ENCODE results near the gene LRRC55.
"Not testable (repeated sequence)": the region's sequence is repeated elsewhere in the genome, so short reads cannot be mapped to it uniquely, and the experiment has no call there.

The LRRC55 gene

GRCh38 chr11:57162179-57162898 lies 19.4 kb upstream of the LRRC55 start:
- H3K79me1 ChIP-seq (ENCODE audit: low read length): no peaks in the 10 kb centered on the region
- no peak for DNase-seq
- WGBS (ENCODE audit: extremely low coverage, insufficient coverage, low lambda C conversion rate): no CpG with 5 or more reads among the region's 6 CpGs

GRCh38 chr11:57163160-57163868 lies 18.4 kb upstream of the LRRC55 start:
- no peaks in the 10 kb centered on the region for H3K36me3 ChIP-seq (ENCODE audit: control insufficient read depth, insufficient read depth, low read length)
- H3K27ac ChIP-seq (ENCODE audit: low read depth, low read length): no peak overlapping the region
- no peak overlapping the region for H3K4ac ChIP-seq (ENCODE audit: low read depth, low read length)
- no peak overlapping the region for H2BK120ac ChIP-seq (ENCODE audit: low read depth, low read length)
- H3K27me3 ChIP-seq (ENCODE audit: insufficient read depth, low read length, poor library complexity): no peaks in the 10 kb centered on the region
- H3K9ac ChIP-seq (ENCODE audit: low read length): no peak overlapping the region
- H2BK15ac ChIP-seq (replicated peaks; ENCODE audit: low read depth): no peak overlapping the region
- H3K56ac ChIP-seq (ENCODE audit: low read length): no peak overlapping the region
- H2BK5ac ChIP-seq (ENCODE audit: low read length): no peak overlapping the region
- H3K4me3 ChIP-seq (ENCODE audit: low read length): no peak overlapping the region
- no peaks in the 10 kb centered on the region for H3K79me2 ChIP-seq (ENCODE audit: control insufficient read depth, insufficient read depth, low read length)
- H3K23ac ChIP-seq (ENCODE audit: low read length): no peak overlapping the region
- peaks cover 3% of the 10 kb centered on the region for H3K4me1 ChIP-seq (ENCODE audit: control insufficient read depth, low read depth, low read length)
- H3K18ac ChIP-seq (ENCODE audit: low read length): no peak overlapping the region
- H3K4me2 ChIP-seq (ENCODE audit: low read length): no peak overlapping the region
- no peak overlapping the region for H4K5ac ChIP-seq (ENCODE audit: low read length)
- no peak overlapping the region for H4K8ac ChIP-seq (ENCODE audit: low read depth, low read length)
- no CpG with 5 or more reads among the region's 6 CpGs for WGBS (ENCODE audit: extremely low coverage, insufficient coverage, low lambda C conversion rate)
- H2AK5ac ChIP-seq (ENCODE audit: low read length): no peak overlapping the region
- DNase-seq: no peak
- no peaks in the 10 kb centered on the region for H3K79me1 ChIP-seq (ENCODE audit: low read length)

More at GRCh38 chr11:57162179-57162898, 19.4 kb upstream of the LRRC55 start:
- no peak overlapping the region for H3K4ac ChIP-seq (ENCODE audit: low read depth, low read length)
- H3K56ac ChIP-seq (ENCODE audit: low read length): no peak overlapping the region
- H3K27ac ChIP-seq (ENCODE audit: low read depth, low read length): no peak overlapping the region
- H3K4me1 ChIP-seq (ENCODE audit: control insufficient read depth, low read depth, low read length): peaks cover 5% of the 10 kb centered on the region
- H3K4me3 ChIP-seq (ENCODE audit: low read length): no peak overlapping the region
- no peaks in the 10 kb centered on the region for H3K36me3 ChIP-seq (ENCODE audit: control insufficient read depth, insufficient read depth, low read length)
- no peak overlapping the region for H3K18ac ChIP-seq (ENCODE audit: low read length)
- no peak overlapping the region for H2BK15ac ChIP-seq (replicated peaks; ENCODE audit: low read depth)
- H3K23ac ChIP-seq (ENCODE audit: low read length): no peak overlapping the region
- H3K79me2 ChIP-seq (ENCODE audit: control insufficient read depth, insufficient read depth, low read length): no peaks in the 10 kb centered on the region
- H2AK5ac ChIP-seq (ENCODE audit: low read length): no peak overlapping the region
- no peak overlapping the region for H2BK5ac ChIP-seq (ENCODE audit: low read length)
- no peak overlapping the region for H3K9ac ChIP-seq (ENCODE audit: low read length)
- H3K4me2 ChIP-seq (ENCODE audit: low read length): no peak overlapping the region
- no peak overlapping the region for H4K8ac ChIP-seq (ENCODE audit: low read depth, low read length)
- H4K5ac ChIP-seq (ENCODE audit: low read length): no peak overlapping the region
- H3K27me3 ChIP-seq (ENCODE audit: insufficient read depth, low read length, poor library complexity): no peaks in the 10 kb centered on the region
- no peak overlapping the region for H2BK120ac ChIP-seq (ENCODE audit: low read depth, low read length)

DNA sequence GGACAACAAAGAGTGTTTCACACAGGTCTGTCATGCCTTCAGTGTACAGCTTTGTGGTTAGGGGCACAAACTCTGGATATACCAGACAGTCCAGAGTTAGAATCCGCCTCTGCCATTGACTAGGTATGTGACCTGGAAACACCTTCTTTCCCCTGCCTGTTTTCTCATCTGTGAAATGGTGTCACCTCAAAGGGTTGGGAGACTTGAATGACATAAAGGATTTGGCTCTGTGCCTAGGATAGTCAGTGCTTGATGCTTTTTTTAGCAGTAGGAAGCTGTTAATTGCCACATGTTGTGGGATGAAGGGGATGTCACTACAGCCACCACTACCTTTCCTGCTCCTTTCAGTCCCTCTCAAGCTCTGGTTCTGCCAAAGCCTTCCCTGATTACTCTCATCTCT lies 17.4 kb upstream of the LRRC55 start:
- WGBS (ENCODE audit: extremely low coverage, insufficient coverage, low lambda C conversion rate): no CpG with 5 or more reads among the region's 1 CpG

DNA sequence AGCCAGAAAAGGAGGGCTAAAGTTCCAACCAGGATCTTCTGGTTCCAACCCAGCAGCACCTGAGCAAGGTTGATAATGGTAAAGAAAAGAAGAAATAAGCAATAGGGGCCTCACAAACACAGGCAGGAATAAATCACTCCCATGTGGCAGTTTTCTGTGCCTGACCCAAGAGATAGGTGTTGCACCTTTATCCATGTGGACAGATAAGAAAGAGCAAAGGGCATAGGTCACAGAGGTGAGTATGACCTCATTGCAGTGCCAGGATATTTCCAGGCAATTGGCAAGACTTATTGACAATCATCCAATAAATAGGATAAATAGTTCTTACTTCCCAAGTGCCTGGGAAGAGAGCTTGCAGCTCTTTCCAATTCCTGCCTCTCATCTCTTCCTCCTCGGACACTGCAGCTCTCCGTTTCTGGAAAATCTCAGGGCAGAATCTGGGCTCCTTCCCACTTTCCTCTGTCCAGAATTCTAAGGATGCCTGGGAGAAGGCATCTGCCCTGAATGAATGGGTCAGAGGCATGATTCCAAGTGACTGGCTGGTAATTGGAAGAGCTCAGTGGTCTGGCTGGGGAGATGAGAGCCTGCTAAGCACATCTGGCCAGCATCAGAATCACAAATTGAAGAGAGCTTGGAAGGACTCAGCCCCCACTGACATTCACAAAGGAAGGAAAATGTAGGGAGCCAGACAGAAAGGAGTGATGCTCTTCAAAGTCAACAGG lies 14.5 kb upstream of the LRRC55 start:
- no peak overlapping the region for H3K23ac ChIP-seq (ENCODE audit: low read length)
- no peaks in the 10 kb centered on the region for H3K79me2 ChIP-seq (ENCODE audit: control insufficient read depth, insufficient read depth, low read length)
- H3K4me1 ChIP-seq (ENCODE audit: control insufficient read depth, low read depth, low read length): no peaks in the 10 kb centered on the region
- no peak overlapping the region for H2BK5ac ChIP-seq (ENCODE audit: low read length)
- WGBS (ENCODE audit: extremely low coverage, insufficient coverage, low lambda C conversion rate): no CpG with 5 or more reads among the region's 2 CpGs
- H3K9ac ChIP-seq (ENCODE audit: low read length): no peak overlapping the region
- H2BK120ac ChIP-seq (ENCODE audit: low read depth, low read length): no peak overlapping the region
- no peak overlapping the region for H4K5ac ChIP-seq (ENCODE audit: low read length)
- no peak overlapping the region for H3K27ac ChIP-seq (ENCODE audit: low read depth, low read length)
- H3K18ac ChIP-seq (ENCODE audit: low read length): no peak overlapping the region
- no peaks in the 10 kb centered on the region for H3K79me1 ChIP-seq (ENCODE audit: low read length)
- H3K4ac ChIP-seq (ENCODE audit: low read depth, low read length): no peak overlapping the region
- H3K36me3 ChIP-seq (ENCODE audit: control insufficient read depth, insufficient read depth, low read length): no peaks in the 10 kb centered on the region
- no peak overlapping the region for H2AK5ac ChIP-seq (ENCODE audit: low read length)
- H3K4me3 ChIP-seq (ENCODE audit: low read length): no peak overlapping the region
- H3K4me2 ChIP-seq (ENCODE audit: low read length): no peak overlapping the region
- H2BK15ac ChIP-seq (replicated peaks; ENCODE audit: low read depth): no peak overlapping the region
- no peaks in the 10 kb centered on the region for H3K27me3 ChIP-seq (ENCODE audit: insufficient read depth, low read length, poor library complexity)
- no peak for DNase-seq
- H4K8ac ChIP-seq (ENCODE audit: low read depth, low read length): no peak overlapping the region
- no peak overlapping the region for H3K56ac ChIP-seq (ENCODE audit: low read length)

More for the DNA sequence above, 17.4 kb upstream of the LRRC55 start:
- H3K4me1 ChIP-seq (ENCODE audit: control insufficient read depth, low read depth, low read length): peaks cover 3% of the 10 kb centered on the region
- H3K23ac ChIP-seq (ENCODE audit: low read length): no peak overlapping the region
- H3K4me2 ChIP-seq (ENCODE audit: low read length): no peak overlapping the region
- no peak overlapping the region for H3K56ac ChIP-seq (ENCODE audit: low read length)
- no peak overlapping the region for H4K5ac ChIP-seq (ENCODE audit: low read length)
- H3K36me3 ChIP-seq (ENCODE audit: control insufficient read depth, insufficient read depth, low read length): no peaks in the 10 kb centered on the region
- no peak overlapping the region for H2BK5ac ChIP-seq (ENCODE audit: low read length)
- H3K4ac ChIP-seq (ENCODE audit: low read depth, low read length): no peak overlapping the region
- no peak overlapping the region for H3K27ac ChIP-seq (ENCODE audit: low read depth, low read length)
- H4K8ac ChIP-seq (ENCODE audit: low read depth, low read length): no peak overlapping the region
- no peaks in the 10 kb centered on the region for H3K27me3 ChIP-seq (ENCODE audit: insufficient read depth, low read length, poor library complexity)
- no peaks in the 10 kb centered on the region for H3K79me2 ChIP-seq (ENCODE audit: control insufficient read depth, insufficient read depth, low read length)
- no peak for DNase-seq
- no peak overlapping the region for H3K18ac ChIP-seq (ENCODE audit: low read length)
- no peak overlapping the region for H2AK5ac ChIP-seq (ENCODE audit: low read length)
- no peak overlapping the region for H2BK120ac ChIP-seq (ENCODE audit: low read depth, low read length)
- no peak overlapping the region for H3K4me3 ChIP-seq (ENCODE audit: low read length)
- no peak overlapping the region for H2BK15ac ChIP-seq (replicated peaks; ENCODE audit: low read depth)
- no peak overlapping the region for H3K9ac ChIP-seq (ENCODE audit: low read length)
- no peaks in the 10 kb centered on the region for H3K79me1 ChIP-seq (ENCODE audit: low read length)

DNA sequence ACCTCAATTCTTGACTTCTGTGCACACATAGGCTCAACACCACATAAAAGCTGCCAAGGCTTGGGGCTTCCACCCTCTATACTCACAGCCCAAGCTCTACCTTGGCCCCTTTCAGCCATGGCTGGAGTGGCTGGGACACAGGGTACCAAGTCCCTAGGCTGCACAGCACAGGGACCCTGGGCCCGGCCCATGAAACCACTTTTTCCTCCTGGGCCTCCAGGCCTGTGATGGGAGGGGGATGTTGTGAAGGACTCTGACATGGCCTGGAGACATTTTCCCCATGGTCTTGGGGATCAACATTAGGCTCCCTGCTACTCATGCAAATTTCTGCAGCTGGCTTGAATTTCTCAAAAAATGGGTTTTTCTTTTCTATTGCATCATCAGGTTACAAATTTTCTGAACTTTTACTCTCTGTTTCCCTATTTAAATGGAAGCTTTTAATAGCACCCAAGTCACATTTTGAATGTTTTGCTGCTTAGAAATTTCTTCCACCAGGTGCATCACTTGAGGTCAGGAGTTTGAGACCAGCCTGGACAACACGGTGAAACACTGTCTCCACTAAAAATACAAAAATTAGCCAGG lies 11.9 kb upstream of the LRRC55 start:
- not testable (repeated sequence) for H3K79me2 ChIP-seq (ENCODE audit: control insufficient read depth, insufficient read depth, low read length); H3K56ac ChIP-seq (ENCODE audit: low read length); H3K23ac ChIP-seq (ENCODE audit: low read length); H2BK5ac ChIP-seq (ENCODE audit: low read length); H4K5ac ChIP-seq (ENCODE audit: low read length); H3K79me1 ChIP-seq (ENCODE audit: low read length); H3K27me3 ChIP-seq (ENCODE audit: insufficient read depth, low read length, poor library complexity); H3K18ac ChIP-seq (ENCODE audit: low read length); H3K4ac ChIP-seq (ENCODE audit: low read depth, low read length); H3K9ac ChIP-seq (ENCODE audit: low read length); H4K8ac ChIP-seq (ENCODE audit: low read depth, low read length); DNase-seq; H2BK120ac ChIP-seq (ENCODE audit: low read depth, low read length); H2BK15ac ChIP-seq (replicated peaks; ENCODE audit: low read depth); H3K27ac ChIP-seq (ENCODE audit: low read depth, low read length); H3K36me3 ChIP-seq (ENCODE audit: control insufficient read depth, insufficient read depth, low read length); H3K4me3 ChIP-seq (ENCODE audit: low read length); H3K4me1 ChIP-seq (ENCODE audit: control insufficient read depth, low read depth, low read length); H2AK5ac ChIP-seq (ENCODE audit: low read length); H3K4me2 ChIP-seq (ENCODE audit: low read length)
- WGBS (ENCODE audit: extremely low coverage, insufficient coverage, low lambda C conversion rate): no CpG with 5 or more reads among the region's 2 CpGs

Data from mesendoderm (in vitro differentiated cells).